Measurements from ENCODE around the gene EEF2KMT.

DNA sequence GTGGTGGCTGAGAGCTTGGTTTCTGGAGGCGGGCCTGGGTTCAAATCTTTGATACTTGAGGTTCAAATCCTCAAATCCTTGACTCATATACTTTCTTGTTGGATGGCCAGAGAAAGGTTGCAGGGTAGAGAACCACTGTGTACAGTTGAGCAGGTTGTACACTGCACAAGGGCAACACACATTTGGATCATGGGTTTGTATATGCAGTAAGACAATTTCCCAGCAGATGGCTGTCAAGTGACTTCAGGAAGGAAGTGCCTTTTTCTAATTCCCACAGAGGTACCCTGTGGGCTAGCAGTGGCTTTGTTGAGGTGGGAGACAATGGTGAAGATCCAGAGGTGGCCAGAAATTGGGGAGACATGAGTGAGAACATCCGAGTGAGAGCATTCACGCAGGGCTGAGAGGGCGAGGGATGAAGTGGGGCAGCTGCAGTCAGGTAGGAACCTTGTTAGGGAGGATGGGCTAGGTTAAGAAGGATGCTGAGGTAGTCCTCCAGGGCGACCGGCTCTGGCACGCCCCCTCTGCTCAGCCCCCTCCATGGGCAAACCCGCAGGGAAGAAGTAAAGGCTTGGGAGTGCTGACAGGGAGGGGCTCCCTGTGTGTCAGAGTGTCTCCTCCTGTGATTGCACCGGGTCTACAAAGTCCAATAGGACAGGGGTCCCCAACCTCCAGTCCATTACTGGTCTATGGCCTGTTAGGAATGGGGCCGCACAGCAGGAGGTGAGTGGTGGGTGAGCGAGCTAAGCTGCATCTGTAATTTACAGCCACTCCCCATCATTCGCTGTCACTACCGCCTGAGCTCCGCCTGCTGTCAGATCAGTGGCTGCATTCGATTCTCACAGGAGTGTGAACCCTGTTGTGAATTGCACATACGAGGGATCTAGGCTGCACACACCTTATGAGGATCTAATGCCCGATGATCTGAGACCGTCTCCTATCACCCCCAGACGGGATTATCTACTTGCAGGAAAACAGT, 34.5 kb downstream of the EEF2KMT start:
- TF ChIP-seq CTCF (IDR thresholded peaks at IDR 0.05) (no peak), POLR2AphosphoS5 (IDR thresholded peaks at IDR 0.05) (no peak), EP300 (IDR thresholded peaks at IDR 0.05) (no peak), POLR2A (IDR thresholded peaks at IDR 0.05) (no peak)
